ENCODE results near the gene NRG3. TPM values are rescaled to one million over a fixed set of nuclear protein-coding genes. Genes with fewer than 3 reads are reported as not detected.
A peak's percentile ranks its signal among the peaks of the same experiment; 100 is the strongest.

NRG3 gene
- total and polyA plus RNA-seq, 3 donors from 2014 or later: 2.7 to 3.9 (median 2.7) TPM

DNA sequence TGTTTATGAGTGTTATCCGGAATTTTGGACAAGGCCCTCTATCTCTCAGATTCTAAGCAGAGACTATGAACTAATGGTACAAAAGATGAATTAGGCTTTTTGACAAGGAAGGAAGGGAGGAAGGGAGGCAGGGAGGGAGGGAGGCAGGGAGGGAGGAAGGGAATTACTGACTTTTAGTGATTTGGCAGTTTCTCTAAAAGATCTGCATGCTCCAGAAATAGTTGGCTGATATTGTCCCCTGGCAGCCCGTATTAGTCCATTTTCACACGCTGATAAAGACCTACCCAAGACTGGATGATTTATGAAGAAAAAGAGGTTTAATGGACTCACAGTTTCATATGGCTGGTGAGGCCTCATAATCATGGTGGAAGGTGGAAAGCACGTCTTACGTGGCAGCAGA is 1093.5 kb downstream of the NRG3 start:
- H3K9me3 ChIP-seq: no peaks in the 10 kb centered on the region
- TF ChIP-seq CTCF (IDR thresholded peaks at IDR 0.05) (no peak), POLR2A (IDR thresholded peaks at IDR 0.05) (no peak)
- H3K4me1 ChIP-seq: no peaks in the 10 kb centered on the region
- no peaks in the 10 kb centered on the region for H3K27me3 ChIP-seq
- H3K27ac ChIP-seq: no peak overlapping the region
- intact Hi-C loops (cut with DNase I; ENCODE audit: low total_unique reads): no loop called here
- H3K36me3 ChIP-seq (ENCODE audit: low read depth, missing control alignments): no peaks in the 10 kb centered on the region
- DNase-seq: no peak
- H3K4me3 ChIP-seq: no peak overlapping the region
- 59 to 61% methylated on average over 5 of the region's 5 CpGs for WGBS, 2 donors

DNA sequence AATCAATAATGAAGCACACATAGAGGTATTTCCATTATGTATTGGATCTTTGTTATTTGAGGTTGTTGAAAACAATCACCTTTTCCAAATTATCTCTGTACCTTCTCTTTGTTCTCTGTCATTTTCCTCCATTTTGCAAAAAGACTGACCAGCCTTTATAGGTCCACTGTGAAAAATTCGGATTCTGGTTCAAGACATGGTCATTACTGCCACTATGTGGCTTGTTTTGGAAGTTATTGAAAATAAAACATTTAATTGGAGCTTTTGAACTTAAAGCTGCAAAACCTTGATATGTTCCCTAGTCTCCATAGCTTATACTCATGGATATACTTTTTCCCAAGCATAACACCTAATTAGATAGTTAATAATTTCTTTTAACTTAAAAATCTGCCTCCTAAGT is 1094.4 kb downstream of the NRG3 start:
- no peak for DNase-seq
- WGBS, 2 donors: 52 to 59% methylated on average over 1 of the region's 1 CpG
- H3K27me3 ChIP-seq: no peaks in the 10 kb centered on the region
- TF ChIP-seq CTCF (IDR thresholded peaks at IDR 0.05): peak; percentile 11 to 38 (median 24)
- no peak for TF ChIP-seq POLR2A (IDR thresholded peaks at IDR 0.05)
- no peak overlapping the region for H3K4me3 ChIP-seq
- no peaks in the 10 kb centered on the region for H3K4me1 ChIP-seq
- intact Hi-C loops (cut with DNase I; ENCODE audit: low total_unique reads): no loop called here
- no peaks in the 10 kb centered on the region for H3K36me3 ChIP-seq (ENCODE audit: low read depth, missing control alignments)
- no peaks in the 10 kb centered on the region for H3K9me3 ChIP-seq
- H3K27ac ChIP-seq: no peak overlapping the region

DNA sequence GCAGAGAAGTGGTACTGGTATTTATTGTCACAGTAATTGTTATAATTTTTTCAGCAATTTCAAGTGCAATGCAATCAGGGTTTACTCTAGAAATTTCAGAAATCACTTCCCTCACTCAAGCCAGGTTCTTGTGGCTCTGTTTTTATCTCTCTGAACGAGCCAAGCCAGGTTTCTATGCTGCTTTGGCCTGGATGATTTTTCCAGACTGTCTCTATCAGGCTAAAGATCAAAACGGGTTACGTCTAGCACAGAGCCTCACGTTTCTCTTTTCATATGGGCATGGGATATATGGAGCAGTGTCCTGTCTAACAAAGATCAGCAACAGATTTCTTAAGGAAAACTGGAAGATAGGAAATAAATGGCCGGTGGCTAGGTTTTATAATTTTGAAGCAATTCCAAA is 1105.3 kb downstream of the NRG3 start:
- intact Hi-C loops (cut with DNase I; ENCODE audit: low total_unique reads): no loop called here
- no peak for TF ChIP-seq CTCF (IDR thresholded peaks at IDR 0.05)
- TF ChIP-seq POLR2A (IDR thresholded peaks at IDR 0.05): no peak
- Histone ChIP-seq H3K4me1 (no peaks in the 10 kb centered on the region), H3K4me3 (no peak overlapping the region), H3K27ac (no peak overlapping the region), H3K27me3 (no peaks in the 10 kb centered on the region), H3K36me3 (ENCODE audit: low read depth, missing control alignments) (no peaks in the 10 kb centered on the region), H3K9me3 (no peaks in the 10 kb centered on the region)
- DNase-seq: no peak
- 68 to 73% methylated on average over 5 of the region's 5 CpGs for WGBS, 2 donors

- 91 to 93% methylated on average over 6 of the region's 6 CpGs for WGBS, 2 donors
Observed at GRCh38 chr10:82981137-82981723, 1106.2 kb downstream of the NRG3 start.

More at GRCh38 chr10:82981137-82981723, 1106.2 kb downstream of the NRG3 start:
- no peak for DNase-seq
- Histone ChIP-seq H3K9me3 (no peaks in the 10 kb centered on the region), H3K27ac (no peak overlapping the region), H3K27me3 (no peaks in the 10 kb centered on the region), H3K4me1 (no peaks in the 10 kb centered on the region), H3K36me3 (ENCODE audit: low read depth, missing control alignments) (no peaks in the 10 kb centered on the region), H3K4me3 (no peak overlapping the region)
- TF ChIP-seq POLR2A (IDR thresholded peaks at IDR 0.05): no peak
- TF ChIP-seq CTCF (IDR thresholded peaks at IDR 0.05): no peak
- intact Hi-C loops (cut with DNase I; ENCODE audit: low total_unique reads): no loop called here

Measured in testis (tissue), 3 donors.